IgD-negative memory B cell (primary cell): Measurements from ENCODE around the gene CCDC9B. TPM values are rescaled to one million over a fixed set of nuclear protein-coding genes. Genes with fewer than 3 reads are reported as not detected.

Source experiments
- polyA plus RNA-seq: library from polyadenylated mRNA; unstranded; fragments of 300-500 nt; fragmentation: Illumina TruSeq; gene quantifications from one replicate; pipeline ENCODE4 v1.2.3, GENCODE V29; 2021

The CCDC9B gene
- polyA plus RNA-seq, 1 donor from 2014 or later = 0.11 TPM

Other genes starting within 250 kb of the CCDC9B start
- 5.8 TPM for gene BMF, start 232.1 kb downstream of the CCDC9B start, polyA plus RNA-seq
- gene BUB1B, start 179.9 kb downstream of the CCDC9B start, polyA plus RNA-seq = 0.55 TPM
- gene PAK6, start 101.9 kb downstream of the CCDC9B start, polyA plus RNA-seq = not detected
- not detected for gene ANKRD63, start 57.9 kb downstream of the CCDC9B start, polyA plus RNA-seq
- 20.8 TPM for gene PLCB2, start 33.0 kb downstream of the CCDC9B start, polyA plus RNA-seq
- gene INAFM2, start 17.2 kb downstream of the CCDC9B start, polyA plus RNA-seq = 1.3 TPM
- gene PHGR1, start 10.1 kb upstream of the CCDC9B start, polyA plus RNA-seq = not detected
- gene DISP2, start 17.3 kb upstream of the CCDC9B start, polyA plus RNA-seq = 0.19 TPM
- gene KNSTRN, start 41.8 kb upstream of the CCDC9B start, polyA plus RNA-seq = 4.6 TPM
- 55.5 TPM for gene IVD, start 64.9 kb upstream of the CCDC9B start, polyA plus RNA-seq
- gene BAHD1, start 100.0 kb upstream of the CCDC9B start, polyA plus RNA-seq = 2.3 TPM
- 1.8 TPM for gene CHST14, start 130.0 kb upstream of the CCDC9B start, polyA plus RNA-seq
- 131 TPM for gene CCDC32, start 224.1 kb upstream of the CCDC9B start, polyA plus RNA-seq
- 19.7 TPM for gene RPUSD2, start 228.4 kb upstream of the CCDC9B start, polyA plus RNA-seq